NCI-H510A (cell line): ENCODE data around the gene LZTR1.
"Not testable (repeated sequence)": the region's sequence is repeated elsewhere in the genome, so short reads cannot be mapped to it uniquely, and the experiment has no call there.

Experiments
- DNase-seq: peaks from one replicate; lab custom pipeline; 2025; lab: John Stamatoyannopoulos, UW

The LZTR1 gene

GRCh38 chr22:20981787-20982562 is at the start of gene LZTR1:
LZTR1 (plus strand) TSS chr22:20982297; CDS start chr22:20982372, 75 bp downstream.
- DNase-seq = no peak

- DNase-seq = no peak
Observed at GRCh38 chr22:20933910-20934309, 48.2 kb upstream of the LZTR1 start.

- not testable (repeated sequence) for DNase-seq
Observed at GRCh38 chr22:20935049-20935448, 47.0 kb upstream of the LZTR1 start.

GRCh38 chr22:20935780-20936539 is 46.1 kb upstream of the LZTR1 start:
- DNase-seq = not testable (repeated sequence)

GRCh38 chr22:20937031-20937793 is 44.9 kb upstream of the LZTR1 start:
- DNase-seq = no peak

- no peak for DNase-seq
Observed at GRCh38 chr22:20937794-20938671, 44.1 kb upstream of the LZTR1 start.

GRCh38 chr22:20939457-20940185 is 42.5 kb upstream of the LZTR1 start:
- DNase-seq = not testable (repeated sequence)

GRCh38 chr22:20940186-20940651 is 41.9 kb upstream of the LZTR1 start:
- no peak for DNase-seq

GRCh38 chr22:20940904-20941385 is 41.2 kb upstream of the LZTR1 start:
- DNase-seq = no peak

- DNase-seq = not testable (repeated sequence)
Observed at GRCh38 chr22:20942203-20942902, 39.7 kb upstream of the LZTR1 start.

- DNase-seq = no peak
Observed at GRCh38 chr22:20943104-20943933, 38.8 kb upstream of the LZTR1 start.

GRCh38 chr22:20944042-20944441 is 38.1 kb upstream of the LZTR1 start:
- DNase-seq = no peak

- no peak for DNase-seq
Observed at GRCh38 chr22:20945578-20945934, 36.5 kb upstream of the LZTR1 start.

GRCh38 chr22:20946080-20946986 is 35.8 kb upstream of the LZTR1 start:
- DNase-seq = no peak

- DNase-seq = no peak
Observed at GRCh38 chr22:20946991-20947390, 35.1 kb upstream of the LZTR1 start.

- DNase-seq = no peak
Observed at GRCh38 chr22:20948450-20948849, 33.6 kb upstream of the LZTR1 start.

- no peak for DNase-seq
Observed at GRCh38 chr22:20948989-20949388, 33.1 kb upstream of the LZTR1 start.

- DNase-seq = no peak
Observed at GRCh38 chr22:20949698-20950183, 32.4 kb upstream of the LZTR1 start.
